ENCODE data around the gene NEK9.
A peak's percentile ranks its signal among the peaks of the same experiment; 100 is the strongest.

NEK9 gene

DNA sequence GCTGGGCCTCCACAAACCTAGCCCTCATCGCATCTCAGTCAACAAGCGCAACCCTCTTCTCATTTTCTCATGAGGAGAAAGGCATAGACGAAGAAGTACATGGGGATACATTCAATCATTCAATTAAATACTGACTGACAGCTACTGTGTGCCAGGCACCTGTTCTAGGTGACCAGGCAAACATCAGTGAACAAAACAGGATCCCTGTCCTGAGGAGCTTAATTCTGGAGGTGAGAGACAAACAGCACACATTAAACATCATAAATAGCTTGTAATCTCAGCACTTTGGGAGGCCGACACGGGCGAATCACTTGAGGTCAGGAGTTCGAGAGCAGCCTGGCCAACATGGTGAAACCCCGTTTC is 62.7 kb downstream of the NEK9 start:
- DNase-seq (ENCODE audit: low read depth): no peak

DNA sequence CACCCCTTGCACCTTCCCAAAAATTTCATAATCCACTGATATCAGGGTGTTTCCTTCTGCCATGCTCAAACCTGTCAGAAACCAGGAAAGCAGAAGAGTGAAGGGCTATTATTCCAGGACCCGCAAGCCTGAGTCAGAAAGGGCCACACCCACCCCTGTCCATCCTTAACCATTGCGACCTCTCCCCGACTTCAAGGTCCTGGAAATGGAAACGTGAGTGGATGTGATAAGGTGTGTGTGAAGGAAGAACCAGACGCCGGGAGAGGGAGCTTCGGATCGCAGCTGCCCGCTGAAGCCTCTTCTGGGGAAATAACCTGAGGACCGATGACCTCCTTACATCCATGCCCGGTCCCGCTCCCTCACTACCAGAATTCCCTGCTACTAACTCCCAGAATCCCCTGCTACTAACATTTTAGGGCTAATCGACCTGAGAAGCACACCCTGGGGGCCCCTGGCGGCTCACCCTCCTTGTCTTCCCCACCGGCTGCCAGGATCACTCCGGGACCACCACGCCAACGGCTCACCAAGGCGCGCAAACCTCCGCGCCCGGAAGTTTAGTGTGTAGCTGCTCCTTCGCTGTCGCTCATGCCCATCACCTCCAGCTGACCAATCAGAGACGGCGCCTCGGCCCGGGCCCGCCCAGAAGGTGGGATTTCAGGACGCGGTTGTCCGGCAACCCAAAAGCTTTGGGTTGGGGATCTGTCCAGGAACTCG is 63.2 kb downstream of the NEK9 start, which contains the start of gene ACYP1:
TSS of gene ACYP1 (minus strand) at position 534 of the 714 bp plus-strand sequence. CDS start at position 63, 471 bp downstream.
- DNase-seq (ENCODE audit: low read depth): no peak

DNA sequence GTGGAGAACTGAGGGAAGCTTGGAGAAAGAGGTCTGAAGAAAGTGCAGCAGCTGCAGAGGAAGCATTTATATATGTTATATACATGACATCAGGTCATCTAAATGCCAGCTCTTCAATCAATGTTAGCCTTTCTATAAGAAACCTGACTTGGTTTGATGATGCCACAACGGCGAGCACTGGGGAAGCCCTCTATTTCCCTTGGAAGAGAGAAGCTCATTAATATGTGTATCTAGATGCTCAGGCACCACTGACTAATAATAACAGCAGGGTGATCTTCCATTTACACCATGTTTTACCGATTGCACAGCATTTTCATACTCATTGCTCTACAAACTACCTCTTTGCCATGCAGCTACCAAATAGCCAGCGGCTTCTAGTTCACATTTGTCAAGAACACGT is 63.8 kb downstream of the NEK9 start:
- no peak for DNase-seq (ENCODE audit: low read depth)

DNA sequence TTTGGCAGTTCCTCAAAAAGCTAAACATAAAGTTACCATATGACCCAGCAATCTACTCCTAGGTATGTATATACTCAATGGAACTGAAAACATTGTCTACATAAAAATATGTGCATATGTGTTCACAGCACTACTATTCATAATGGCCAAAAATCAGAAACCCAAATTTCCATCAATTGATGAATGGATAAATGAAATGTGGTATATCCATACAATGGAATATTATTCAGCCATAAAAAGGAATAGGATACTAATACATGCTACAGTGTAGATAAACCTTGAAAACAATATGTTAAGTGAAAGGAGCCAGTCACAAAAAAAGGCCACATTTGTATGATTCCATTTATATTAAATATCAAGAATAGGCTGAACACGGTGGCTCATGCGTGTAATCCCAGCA is 66.4 kb downstream of the NEK9 start:
- DNase-seq (ENCODE audit: low read depth): no peak

DNA sequence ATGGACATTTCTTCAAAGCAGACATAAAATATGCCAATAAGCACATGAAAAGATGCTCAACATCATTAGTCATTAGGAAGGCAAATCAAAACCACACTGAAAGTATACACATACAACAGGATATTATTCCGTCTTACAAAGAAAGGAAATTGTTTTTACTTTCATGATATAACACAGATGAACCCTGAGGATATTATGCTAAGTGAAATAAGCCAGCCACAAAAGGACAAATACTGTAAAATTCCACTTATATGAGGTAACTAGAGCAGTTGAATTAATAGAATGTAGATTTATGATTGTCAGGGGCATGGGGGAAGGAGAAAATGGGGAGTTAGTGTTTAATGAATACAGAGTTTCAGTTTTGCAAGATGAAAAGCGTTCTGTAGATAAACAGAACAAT is 67.2 kb downstream of the NEK9 start:
- DNase-seq (ENCODE audit: low read depth): no peak

DNA sequence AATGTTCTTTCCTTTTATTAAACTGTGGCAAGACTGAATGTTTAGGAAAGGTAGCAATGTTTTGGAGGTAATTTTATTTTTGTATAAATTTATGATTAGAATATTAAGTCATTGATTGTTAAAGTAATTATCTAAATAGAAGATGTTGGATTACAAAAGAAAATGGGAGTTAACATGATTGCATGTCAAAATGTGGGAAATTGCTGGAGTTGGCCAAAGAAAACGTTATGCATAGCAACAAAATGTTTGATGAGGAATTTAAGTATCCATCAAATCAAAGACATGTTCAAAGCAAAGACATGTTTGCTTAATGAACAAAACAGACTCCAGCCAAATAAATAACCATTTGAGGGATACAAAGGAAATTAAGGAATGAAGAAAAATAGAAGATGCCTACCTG is 72.4 kb downstream of the NEK9 start:
- no peak for DNase-seq (ENCODE audit: low read depth)

DNA sequence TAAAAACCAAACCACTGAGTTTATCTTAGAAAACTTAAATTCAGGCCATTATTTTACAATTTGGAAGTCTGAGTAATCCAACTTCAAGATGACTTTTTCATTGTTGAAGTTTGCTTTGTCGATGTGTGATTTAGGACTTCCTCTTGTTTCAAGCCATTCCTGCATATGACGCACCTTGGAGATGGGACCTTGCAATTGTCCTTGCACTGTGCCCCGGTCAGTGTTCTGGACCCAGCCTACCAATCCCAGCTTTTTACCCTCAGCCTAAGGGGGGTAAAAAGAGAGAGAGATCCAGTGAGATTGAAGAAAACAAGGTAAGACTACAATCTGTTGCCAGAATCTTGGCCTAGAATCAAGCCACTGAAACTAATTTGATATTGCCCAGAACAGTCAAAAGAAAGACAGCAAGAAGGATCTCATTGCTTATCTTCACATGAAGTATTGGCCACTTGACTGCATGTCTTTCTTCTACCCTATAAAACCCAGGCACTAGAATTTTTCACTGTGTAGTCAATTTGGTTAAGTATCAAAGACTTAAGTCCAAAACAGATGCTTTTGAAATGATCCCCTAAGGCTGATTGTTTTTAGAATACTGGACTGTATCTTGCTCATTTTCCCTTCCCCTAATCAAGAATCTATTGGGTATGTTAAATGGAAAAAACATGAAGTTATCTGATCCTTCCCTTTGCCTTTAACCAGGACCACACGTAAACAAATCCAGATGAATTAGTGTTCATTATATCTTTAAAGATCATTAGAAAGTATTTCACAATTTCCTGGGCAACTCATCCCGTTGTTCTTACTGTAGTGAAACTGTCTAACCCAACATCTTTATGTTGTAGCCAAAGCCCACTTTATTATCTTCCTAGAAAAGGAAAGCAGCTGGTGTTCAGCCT is 73.2 kb downstream of the NEK9 start:
- DNase-seq (ENCODE audit: low read depth): peak; percentile 28

DNA sequence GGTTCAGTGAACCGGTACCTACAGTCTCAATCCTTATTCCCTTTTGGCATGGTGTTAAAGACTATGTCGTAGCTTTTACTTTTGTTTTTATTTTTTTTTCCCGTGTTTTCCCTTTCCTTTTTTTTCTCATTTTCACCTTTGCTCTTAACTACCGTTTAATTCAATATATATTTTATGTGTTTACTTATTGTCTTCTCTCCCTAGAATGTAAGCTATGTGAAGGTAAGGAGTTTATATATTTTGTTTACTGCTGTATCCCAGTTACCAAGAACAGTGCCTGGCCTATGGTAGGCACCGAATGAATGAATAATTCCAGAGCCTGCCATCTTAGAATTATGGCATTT is 75.3 kb downstream of the NEK9 start:
- DNase-seq (ENCODE audit: low read depth): no peak

DNA sequence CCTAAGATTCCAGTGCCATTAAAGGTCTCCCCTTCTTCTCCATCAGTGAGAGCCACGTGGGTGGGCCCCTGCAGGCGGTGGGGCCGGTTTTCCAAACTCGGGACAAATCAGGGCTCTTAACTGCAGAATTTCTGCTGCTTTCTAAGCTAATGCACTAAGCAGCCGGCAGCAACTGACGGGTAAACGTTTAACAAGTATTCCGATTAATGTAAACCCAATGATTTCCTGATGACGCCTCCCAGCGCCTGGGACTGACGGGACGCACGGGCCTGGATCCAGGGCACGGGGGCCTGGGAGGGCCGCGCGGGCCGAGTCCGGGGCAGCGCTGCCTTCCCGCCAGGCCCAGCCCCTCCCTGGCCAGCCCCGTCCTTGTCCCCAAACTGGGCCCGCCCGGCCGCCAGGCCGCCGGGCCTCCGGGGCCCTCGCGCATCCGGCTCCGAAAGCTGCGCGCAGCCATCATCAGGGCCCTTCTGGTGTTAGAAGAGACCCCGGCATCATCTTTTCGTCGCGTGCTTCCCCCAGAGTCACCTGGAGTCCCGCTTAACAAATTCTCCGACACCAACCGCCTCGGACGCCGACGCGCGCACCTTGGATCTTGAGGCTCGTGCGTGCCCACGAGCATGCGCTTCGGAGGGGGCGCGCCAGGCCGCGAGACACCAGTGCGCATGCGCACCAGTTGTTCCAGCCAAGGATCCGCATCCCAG is 75.8 kb downstream of the NEK9 start, which contains the start of gene MLH3:
TSS of gene MLH3 (minus strand) at position 616 of the 704 bp plus-strand sequence. CDS start 1,812 bp downstream, outside the sequence.
- no peak for DNase-seq (ENCODE audit: low read depth)

DNA sequence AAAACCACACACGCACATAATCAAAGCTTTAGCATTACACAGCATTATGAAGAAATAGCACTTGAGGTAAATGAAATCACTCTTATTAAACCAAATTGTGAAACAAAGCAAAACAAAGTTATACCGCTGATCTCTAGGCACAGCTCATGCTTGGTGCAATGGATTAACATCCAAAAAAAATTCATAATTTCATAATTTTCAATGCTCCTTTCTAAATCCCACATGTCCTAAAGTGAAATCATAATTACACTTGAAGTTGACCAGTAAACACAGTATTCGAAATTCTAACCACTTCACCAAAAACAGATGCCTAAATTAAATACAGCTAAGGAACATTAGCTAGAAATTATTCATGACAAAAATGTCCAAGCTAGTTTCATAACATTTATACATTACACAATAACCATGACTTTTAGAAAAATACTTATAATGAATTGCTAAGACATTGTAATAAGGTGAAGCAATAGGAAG is 77.1 kb downstream of the NEK9 start:
- DNase-seq (ENCODE audit: low read depth): peak; percentile 59

DNA sequence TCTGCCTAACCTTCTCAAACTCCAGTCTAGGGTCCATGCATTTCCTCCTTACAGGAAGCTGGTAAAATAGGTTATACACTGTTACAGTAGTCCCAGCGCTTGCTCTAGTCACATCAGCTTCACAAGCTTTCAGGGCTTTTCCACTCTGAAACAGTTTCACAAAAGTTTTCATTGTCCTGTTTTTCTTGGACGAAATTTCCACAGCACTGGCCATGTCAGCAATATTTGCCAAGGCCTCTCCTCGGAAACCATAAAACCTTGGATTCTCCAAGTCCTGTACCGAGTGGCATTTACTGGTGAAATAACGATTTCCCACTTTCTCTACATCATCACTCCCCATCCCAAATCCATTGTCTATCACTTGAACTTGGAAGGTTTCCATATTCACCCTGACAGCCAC is 77.7 kb downstream of the NEK9 start:
- no peak for DNase-seq (ENCODE audit: low read depth)

DNA sequence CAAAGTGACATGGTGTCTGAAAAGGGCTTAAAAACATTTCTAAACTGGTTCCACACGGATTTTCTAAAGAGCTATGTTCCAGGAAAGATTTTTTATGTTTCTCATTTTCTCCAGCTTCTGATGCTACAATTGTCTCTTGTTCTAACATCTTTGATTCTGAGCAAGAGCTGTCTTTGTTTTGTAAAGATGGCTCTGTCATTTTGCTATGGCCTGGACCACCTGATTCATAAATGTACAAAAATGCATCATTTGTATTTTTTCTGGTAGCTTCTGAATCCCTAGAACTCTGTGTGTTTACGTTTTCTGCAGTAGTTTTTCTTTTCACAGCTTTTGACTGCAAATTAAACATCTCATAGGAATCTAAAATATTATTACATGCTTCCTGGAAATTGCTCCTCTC is 78.7 kb downstream of the NEK9 start:
- DNase-seq (ENCODE audit: low read depth): no peak

DNA sequence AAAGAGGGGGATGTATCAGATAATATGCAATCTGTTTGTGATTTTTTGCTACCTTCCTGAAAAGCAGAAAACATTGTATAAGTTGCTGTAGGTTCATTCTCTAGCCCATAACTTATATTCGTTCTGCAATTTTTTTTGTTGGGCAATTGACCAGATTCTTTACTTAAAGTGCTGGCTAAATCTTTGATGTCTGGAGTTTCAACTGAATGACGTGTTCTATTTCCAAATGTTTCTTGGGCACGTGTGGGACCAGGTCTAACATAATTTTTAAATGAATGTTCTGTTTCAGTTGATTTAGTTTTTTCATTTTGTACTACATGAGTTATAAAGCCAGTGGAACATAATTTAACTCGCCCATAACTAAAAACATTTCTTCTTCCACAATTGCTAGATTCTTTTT is 79.3 kb downstream of the NEK9 start:
- DNase-seq (ENCODE audit: low read depth): no peak

DNA sequence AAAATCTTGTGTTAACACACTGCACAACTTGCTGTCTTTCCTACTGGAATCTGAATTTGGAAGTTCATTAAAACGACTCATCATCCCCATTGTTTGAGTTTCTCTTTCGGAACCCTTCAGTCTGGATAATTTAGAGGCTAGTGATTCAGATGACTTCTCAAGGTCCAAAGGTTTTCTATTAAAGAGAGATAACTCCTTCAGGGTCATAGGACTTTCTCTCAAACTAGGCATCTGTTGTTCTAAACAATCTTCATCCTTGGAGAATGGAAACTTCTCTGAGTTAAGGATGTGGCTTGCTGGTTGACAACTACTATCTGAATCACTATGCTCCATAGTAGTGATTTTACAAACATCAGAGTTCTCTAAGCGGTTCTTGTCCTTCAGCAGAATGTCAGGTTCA is 79.9 kb downstream of the NEK9 start:
- no peak for DNase-seq (ENCODE audit: low read depth)

DNA sequence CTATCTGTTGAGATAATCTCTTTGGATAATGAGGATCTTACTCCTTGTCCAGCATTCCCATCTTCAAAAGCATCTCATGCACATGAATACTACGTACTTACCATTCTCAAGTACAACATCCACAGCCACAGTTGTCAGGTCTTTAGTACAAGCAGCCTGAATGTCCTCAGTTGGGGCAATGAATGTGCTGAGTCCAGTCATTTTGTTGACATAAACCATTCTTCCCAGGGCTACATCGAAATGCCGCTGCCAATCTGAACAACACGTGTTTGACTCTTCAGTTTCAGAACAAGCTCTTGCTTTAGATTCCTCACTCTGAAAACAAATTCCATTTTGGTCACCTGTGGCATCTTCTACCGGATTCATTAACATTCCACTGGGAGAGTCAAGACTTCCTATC is 80.6 kb downstream of the NEK9 start:
- no peak for DNase-seq (ENCODE audit: low read depth)

DNA sequence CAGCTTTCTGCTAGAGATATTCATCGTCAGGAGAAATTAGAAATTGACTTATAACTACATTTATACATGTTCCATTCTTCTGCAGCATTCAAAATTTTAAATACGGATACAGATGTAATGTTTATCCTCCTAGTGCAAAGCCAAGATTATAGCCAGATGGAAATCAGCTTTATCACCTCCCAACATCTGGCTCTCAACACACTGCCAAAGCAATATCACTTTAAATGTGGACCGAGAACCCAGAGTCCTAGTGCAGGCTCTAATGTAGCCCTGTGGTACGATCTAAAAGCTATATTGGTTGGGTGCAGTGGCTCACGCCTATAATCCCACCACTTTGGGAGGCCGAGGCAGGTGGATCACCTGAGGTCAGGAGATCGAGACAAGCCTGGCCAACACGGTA is 82.1 kb downstream of the NEK9 start:
- DNase-seq (ENCODE audit: low read depth): no peak

DNA sequence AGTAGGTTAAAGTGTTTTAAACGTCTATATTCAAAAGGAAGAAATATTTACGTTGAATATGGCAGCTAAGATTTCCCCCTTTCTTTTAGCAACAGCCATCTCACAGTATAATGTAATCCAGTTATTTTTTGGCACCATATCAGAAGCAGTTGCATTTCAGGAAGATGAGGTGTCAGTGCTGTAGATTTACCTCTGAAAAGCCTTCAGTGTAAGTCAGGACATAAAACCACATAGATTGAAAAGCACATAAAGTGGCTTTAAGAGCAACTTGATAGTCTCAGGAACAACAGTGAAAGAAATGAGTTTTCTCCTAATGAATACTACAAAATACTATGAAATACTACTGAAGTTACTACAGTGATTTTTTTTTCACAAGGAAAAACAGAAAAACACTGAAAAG is 82.5 kb downstream of the NEK9 start:
- no peak for DNase-seq (ENCODE audit: low read depth)

DNA sequence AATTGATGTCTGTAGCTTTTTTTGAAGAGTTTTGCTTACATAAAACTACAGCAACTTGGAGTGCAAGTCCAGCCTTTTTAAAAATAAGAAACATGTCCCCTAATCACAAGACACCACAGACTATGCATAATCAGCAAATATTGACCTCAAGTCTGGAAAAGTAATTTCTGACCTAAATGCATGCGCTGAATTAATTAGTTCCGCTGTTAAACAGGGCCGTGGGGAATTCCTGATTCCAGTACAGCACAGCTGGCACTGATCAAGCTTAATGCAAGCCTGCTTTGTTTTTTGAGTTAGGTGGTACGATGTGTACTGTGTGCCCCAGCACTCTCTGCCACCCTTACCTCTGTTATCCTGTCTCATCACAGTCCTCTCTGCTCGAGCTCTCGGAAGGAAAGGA is 84.8 kb downstream of the NEK9 start:
- DNase-seq (ENCODE audit: low read depth): no peak

DNA sequence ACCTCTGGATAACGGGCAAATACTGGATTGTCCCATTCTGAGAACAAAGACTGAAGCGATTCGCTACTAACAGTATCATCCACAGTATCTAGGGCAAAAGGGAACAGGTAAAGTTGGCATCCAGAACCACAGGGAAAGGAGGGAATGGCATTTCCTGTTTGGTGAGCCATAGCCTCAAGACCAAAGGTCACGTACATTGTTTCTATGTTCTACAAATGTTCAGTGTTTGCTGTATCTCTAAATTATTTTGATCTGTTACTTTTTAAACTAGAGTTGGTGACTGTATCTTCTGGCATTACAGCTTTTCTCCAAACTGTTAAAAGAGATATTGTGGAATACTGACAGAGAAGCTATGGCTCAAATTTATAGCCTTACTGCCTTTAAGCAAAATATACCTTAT is 85.2 kb downstream of the NEK9 start:
- DNase-seq (ENCODE audit: low read depth): no peak

DNA sequence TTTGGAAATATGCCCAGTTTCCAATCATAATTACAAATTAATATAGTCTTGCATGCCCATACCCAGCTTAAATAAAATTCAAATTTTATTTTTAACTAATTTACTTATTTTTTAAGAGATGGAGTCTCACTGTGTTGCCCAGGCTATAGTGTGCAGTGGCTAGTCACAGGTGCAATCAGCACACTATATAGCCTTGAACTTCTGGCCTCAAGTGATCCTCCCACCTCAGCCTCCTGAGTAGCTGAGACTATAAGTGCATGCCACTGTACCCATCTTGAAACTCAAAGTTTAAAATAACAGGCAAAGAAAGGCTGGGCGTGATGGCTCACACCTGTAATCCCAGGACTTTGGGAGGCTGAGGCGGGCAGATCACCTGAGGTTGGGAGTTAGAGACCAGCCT is 85.9 kb downstream of the NEK9 start:
- no peak for DNase-seq (ENCODE audit: low read depth)

DNA sequence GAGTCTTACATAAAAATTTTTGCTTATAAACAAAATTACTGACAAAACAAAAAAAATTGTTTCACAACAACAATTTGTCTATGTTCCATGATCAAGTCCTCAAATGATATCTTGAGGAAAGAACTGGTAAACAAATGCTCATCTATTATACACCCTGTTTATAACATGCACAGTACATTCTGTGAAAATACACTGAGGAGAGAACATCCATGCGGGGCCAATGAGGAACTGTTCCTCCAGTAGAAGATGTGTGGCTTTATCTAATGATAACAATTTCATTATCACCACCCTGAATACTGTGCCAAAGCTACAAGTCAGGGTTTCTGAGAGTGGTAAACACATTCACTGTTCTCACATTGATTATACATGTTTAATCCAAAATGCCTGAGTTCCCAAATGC is 86.3 kb downstream of the NEK9 start:
- no peak for DNase-seq (ENCODE audit: low read depth)

DNA sequence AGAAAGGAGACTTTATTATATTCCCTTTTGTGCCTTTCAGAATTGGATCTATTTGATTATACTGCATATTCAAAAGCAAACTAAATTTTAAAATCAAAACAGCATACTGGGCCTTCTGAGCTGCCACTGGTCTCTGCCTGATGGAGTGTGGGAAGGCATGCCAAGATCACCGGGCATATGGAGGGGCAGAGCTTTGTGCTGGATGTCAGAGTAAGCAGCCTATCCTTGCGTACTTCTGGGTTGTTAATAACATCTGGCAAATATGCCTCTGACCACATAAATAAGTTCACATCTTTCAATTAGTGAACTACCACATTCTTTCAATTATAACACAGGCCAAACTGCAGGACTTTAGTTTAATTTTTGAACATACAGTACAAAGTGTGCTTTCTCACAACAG is 93.9 kb downstream of the NEK9 start:
- no peak for DNase-seq (ENCODE audit: low read depth)

DNA sequence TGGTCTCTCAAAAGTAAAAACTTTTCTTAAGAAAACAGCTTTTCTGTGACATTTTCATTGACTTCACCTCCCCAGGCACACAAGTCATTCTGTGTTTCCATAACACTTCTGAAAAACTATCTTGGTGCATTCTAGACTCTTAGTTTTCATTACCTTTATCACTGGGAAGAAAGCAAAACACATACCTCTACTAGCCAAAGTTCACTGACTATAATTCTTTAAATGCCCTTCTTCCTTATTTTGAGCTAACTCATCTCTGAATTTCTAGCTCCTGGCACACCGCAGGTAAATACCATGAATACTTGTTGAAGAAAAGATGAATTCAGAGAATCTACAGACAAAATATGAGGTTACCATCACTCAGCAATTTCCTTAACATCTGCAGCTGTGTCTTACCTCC is 96.7 kb downstream of the NEK9 start:
- DNase-seq (ENCODE audit: low read depth): no peak

Data from GM04503 (cell line).